HepG2 (cell line): ENCODE measurements around the gene TTC31. TPM values are rescaled to one million over a fixed set of nuclear protein-coding genes. Genes with fewer than 3 reads are reported as not detected.
A peak's percentile ranks its signal among the peaks of the same experiment; 100 is the strongest.

ENCODE experiments used
- DMAP1 ChIP-seq: IDR thresholded peaks from 2 replicates; pipeline ENCODE4 v1.6.1; 2016
- HDAC1 ChIP-seq: sonication (generic); formaldehyde crosslinking; IDR thresholded peaks from 2 replicates; pipeline ENCODE4 v1.5.1; 2020; ENCODE audit warnings: mild to moderate bottlenecking, missing genetic modification reagents
- HMG20B ChIP-seq: conservative IDR thresholded peaks from 2 replicates; pipeline ENCODE4 v1.6.1; 2016; ENCODE audit warnings: missing genetic modification reagents, missing compliant biosample characterization
- KLF6 ChIP-seq: IDR thresholded peaks from 2 replicates; pipeline ENCODE4 v1.8.0; 2016; ENCODE audit warnings: missing biosample characterization, missing genetic modification reagents
- NPAS2 ChIP-seq: sonication (generic); formaldehyde crosslinking; IDR thresholded peaks from 2 replicates; pipeline ENCODE4 v1.8.0; 2022; ENCODE audit warnings: mild to moderate bottlenecking, missing genetic modification reagents, borderline replicate concordance
- POLR2G ChIP-seq: fragments of 200-400 bp; formaldehyde crosslinking; IDR thresholded peaks from 2 replicates; pipeline ENCODE4 v1.6.1; 2018; ENCODE audit warnings: mild to moderate bottlenecking, low read depth, low read length, moderate library complexity
- SALL1 ChIP-seq: sonication (generic); formaldehyde crosslinking; IDR thresholded peaks from 2 replicates; pipeline ENCODE4 v1.8.0; 2022; ENCODE audit warnings: mild to moderate bottlenecking, missing genetic modification reagents
- ZC3H4 ChIP-seq: sonication (generic); formaldehyde crosslinking; IDR thresholded peaks from 2 replicates; pipeline ENCODE4 v1.4.0; 2020; ENCODE audit warnings: missing genetic modification reagents, borderline replicate concordance
- ZNF563 ChIP-seq: sonication (generic); formaldehyde crosslinking; IDR thresholded peaks from 2 replicates; pipeline ENCODE4 v1.8.0; 2022; ENCODE audit warnings: mild to moderate bottlenecking, moderate library complexity, missing genetic modification reagents
- ZNF567 ChIP-seq: sonication (generic); formaldehyde crosslinking; IDR thresholded peaks from 2 replicates; pipeline ENCODE4 v1.8.1; 2023; ENCODE audit warnings: mild to moderate bottlenecking, missing genetic modification reagents, borderline replicate concordance
- polyA plus RNA-seq, 8 experiments: library from polyadenylated mRNA; depleted of rRNA in 3 of 8; stranded (reverse) in 7 of 8; unstranded in 1 of 8; fragments of >200 nt; fragmentation: Illumina TruSeq in 4 of 8; extraction: Trizol in 4 of 8; gene quantifications; 2 replicates each; pipeline versions ENCODE4 v1.2.1 to v1.2.3, GENCODE V29; 2011 to 2016; ENCODE audit warnings: low read depth in 4 of 8, missing spikeins in 1 of 8, mixed read lengths in 1 of 8; ENCODE audit not compliant: insufficient read depth in 1 of 8
- total RNA-seq, 5 experiments: library from RNA; depleted of rRNA; stranded (reverse); fragments of >200 nt; fragmentation: Illumina TruSeq; extraction: Trizol; gene quantifications; 2 replicates each; pipeline ENCODE4 v1.2.3, GENCODE V29; 2016; ENCODE audit warnings: low read depth in 1 of 5
- TF ChIP-seq, protein P1 (sequence below): IDR thresholded peaks from 2 replicates; pipeline ENCODE4 v1.4.0; 2020; ENCODE audit warnings: mild to moderate bottlenecking, missing genetic modification reagents
- TF ChIP-seq, protein P2 (sequence below): IDR thresholded peaks from 2 replicates; pipeline ENCODE4 v1.6.1; 2016; ENCODE audit warnings: low read depth, borderline replicate concordance
- TF ChIP-seq, protein P3 (sequence below): sonication (generic); formaldehyde crosslinking; IDR thresholded peaks from 2 replicates; pipeline ENCODE4 v1.4.0; 2020; ENCODE audit warnings: missing genetic modification reagents
- TF ChIP-seq, protein P4 (sequence below): sonication (generic); formaldehyde crosslinking; IDR thresholded peaks from 2 replicates; pipeline ENCODE4 v1.4.0; 2020; ENCODE audit warnings: mild to moderate bottlenecking, low read depth, missing genetic modification reagents
- TF ChIP-seq, protein P5 (sequence below): sonication (generic); formaldehyde crosslinking; IDR thresholded peaks from 2 replicates; pipeline ENCODE4 v1.4.0; 2020; ENCODE audit warnings: mild to moderate bottlenecking, missing genetic modification reagents
- TF ChIP-seq, protein P6 (sequence below): sonication (generic); formaldehyde crosslinking; IDR thresholded peaks from 2 replicates; pipeline ENCODE4 v1.5.1; 2020; ENCODE audit warnings: missing genetic modification reagents, mild to moderate bottlenecking, borderline replicate concordance

Gene TTC31
- total and polyA plus RNA-seq, 2 of the 13 experiments (the other 11 are each of a cell fraction or from before 2014, with no cell fraction given), result 28.3 to 39.5 TPM

DNA sequence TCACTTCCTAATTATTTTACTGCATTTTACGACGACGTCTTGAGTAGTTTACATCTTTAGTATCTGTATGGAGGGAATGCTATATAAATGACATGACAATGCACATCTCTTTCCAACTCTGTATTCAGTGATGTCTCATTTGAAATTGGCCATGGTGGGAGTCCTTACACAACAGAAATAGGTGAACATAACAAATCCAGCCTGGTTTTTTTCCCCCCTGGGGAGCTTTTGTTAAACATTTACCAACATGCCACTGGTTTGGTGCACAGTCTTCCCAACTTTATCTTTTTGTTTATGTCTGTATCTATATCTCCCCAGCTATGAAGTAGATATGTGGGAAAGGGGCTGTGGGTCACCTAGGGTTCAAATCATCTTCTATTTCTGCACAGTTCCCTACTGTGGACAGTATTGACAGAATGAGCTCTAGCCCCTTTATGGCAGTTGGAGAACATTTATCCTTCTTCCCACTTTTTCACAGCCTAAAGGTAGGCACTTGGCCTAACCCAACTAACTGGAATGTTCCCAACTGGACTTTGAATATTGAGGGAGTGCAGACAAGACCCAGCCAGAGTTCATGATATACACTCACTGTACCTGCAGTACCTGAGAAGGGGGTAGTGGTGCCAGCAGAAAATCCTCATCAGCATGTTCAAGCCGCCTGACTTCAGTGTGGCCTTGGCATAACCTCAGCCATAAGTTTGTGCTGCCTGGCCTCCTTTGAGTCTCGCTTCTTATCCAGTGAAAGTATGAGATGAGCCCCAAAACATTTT lies 35.5 kb upstream of the TTC31 start (continued):
- TF ChIP-seq, protein P1, sequence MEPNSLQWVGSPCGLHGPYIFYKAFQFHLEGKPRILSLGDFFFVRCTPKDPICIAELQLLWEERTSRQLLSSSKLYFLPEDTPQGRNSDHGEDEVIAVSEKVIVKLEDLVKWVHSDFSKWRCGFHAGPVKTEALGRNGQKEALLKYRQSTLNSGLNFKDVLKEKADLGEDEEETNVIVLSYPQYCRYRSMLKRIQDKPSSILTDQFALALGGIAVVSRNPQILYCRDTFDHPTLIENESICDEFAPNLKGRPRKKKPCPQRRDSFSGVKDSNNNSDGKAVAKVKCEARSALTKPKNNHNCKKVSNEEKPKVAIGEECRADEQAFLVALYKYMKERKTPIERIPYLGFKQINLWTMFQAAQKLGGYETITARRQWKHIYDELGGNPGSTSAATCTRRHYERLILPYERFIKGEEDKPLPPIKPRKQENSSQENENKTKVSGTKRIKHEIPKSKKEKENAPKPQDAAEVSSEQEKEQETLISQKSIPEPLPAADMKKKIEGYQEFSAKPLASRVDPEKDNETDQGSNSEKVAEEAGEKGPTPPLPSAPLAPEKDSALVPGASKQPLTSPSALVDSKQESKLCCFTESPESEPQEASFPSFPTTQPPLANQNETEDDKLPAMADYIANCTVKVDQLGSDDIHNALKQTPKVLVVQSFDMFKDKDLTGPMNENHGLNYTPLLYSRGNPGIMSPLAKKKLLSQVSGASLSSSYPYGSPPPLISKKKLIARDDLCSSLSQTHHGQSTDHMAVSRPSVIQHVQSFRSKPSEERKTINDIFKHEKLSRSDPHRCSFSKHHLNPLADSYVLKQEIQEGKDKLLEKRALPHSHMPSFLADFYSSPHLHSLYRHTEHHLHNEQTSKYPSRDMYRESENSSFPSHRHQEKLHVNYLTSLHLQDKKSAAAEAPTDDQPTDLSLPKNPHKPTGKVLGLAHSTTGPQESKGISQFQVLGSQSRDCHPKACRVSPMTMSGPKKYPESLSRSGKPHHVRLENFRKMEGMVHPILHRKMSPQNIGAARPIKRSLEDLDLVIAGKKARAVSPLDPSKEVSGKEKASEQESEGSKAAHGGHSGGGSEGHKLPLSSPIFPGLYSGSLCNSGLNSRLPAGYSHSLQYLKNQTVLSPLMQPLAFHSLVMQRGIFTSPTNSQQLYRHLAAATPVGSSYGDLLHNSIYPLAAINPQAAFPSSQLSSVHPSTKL (CRISPR knock-in tag), result peak; percentile 69; the same call in 1 of the 2 replicates
- TF ChIP-seq, protein P2, sequence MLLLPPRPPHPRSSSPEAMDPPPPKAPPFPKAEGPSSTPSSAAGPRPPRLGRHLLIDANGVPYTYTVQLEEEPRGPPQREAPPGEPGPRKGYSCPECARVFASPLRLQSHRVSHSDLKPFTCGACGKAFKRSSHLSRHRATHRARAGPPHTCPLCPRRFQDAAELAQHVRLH (CRISPR knock-in tag), result peak; percentile 76; the same call in 1 of the 2 replicates
- no peak for TF ChIP-seq ZNF567 (CRISPR knock-in tag)
- no peak for TF ChIP-seq DMAP1 (CRISPR knock-in tag)
- TF ChIP-seq HMG20B, result no peak
- TF ChIP-seq, protein P3, sequence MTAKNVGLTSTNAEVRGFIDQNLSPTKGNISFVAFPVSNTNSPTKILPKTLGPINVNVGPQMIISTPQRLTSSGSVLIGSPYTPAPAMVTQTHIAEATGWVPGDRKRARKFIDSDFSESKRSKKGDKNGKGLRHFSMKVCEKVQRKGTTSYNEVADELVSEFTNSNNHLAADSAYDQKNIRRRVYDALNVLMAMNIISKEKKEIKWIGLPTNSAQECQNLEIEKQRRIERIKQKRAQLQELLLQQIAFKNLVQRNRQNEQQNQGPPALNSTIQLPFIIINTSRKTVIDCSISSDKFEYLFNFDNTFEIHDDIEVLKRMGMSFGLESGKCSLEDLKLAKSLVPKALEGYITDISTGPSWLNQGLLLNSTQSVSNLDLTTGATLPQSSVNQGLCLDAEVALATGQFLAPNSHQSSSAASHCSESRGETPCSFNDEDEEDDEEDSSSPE (CRISPR knock-in tag), result 0 out of 2 replicates have a peak, but pooled peaks have one; percentile 37
- no peak for TF ChIP-seq ZC3H4 (CRISPR knock-in tag)
- TF ChIP-seq, protein P4, sequence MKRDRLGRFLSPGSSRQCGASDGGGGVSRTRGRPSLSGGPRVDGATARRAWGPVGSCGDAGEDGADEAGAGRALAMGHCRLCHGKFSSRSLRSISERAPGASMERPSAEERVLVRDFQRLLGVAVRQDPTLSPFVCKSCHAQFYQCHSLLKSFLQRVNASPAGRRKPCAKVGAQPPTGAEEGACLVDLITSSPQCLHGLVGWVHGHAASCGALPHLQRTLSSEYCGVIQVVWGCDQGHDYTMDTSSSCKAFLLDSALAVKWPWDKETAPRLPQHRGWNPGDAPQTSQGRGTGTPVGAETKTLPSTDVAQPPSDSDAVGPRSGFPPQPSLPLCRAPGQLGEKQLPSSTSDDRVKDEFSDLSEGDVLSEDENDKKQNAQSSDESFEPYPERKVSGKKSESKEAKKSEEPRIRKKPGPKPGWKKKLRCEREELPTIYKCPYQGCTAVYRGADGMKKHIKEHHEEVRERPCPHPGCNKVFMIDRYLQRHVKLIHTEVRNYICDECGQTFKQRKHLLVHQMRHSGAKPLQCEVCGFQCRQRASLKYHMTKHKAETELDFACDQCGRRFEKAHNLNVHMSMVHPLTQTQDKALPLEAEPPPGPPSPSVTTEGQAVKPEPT (CRISPR knock-in tag), result no peak
- TF ChIP-seq HDAC1 (CRISPR knock-in tag), result peak; percentile 22; the same call in 1 of the 2 replicates
- TF ChIP-seq ZNF563 (CRISPR knock-in tag), result no peak
- TF ChIP-seq, protein P5, sequence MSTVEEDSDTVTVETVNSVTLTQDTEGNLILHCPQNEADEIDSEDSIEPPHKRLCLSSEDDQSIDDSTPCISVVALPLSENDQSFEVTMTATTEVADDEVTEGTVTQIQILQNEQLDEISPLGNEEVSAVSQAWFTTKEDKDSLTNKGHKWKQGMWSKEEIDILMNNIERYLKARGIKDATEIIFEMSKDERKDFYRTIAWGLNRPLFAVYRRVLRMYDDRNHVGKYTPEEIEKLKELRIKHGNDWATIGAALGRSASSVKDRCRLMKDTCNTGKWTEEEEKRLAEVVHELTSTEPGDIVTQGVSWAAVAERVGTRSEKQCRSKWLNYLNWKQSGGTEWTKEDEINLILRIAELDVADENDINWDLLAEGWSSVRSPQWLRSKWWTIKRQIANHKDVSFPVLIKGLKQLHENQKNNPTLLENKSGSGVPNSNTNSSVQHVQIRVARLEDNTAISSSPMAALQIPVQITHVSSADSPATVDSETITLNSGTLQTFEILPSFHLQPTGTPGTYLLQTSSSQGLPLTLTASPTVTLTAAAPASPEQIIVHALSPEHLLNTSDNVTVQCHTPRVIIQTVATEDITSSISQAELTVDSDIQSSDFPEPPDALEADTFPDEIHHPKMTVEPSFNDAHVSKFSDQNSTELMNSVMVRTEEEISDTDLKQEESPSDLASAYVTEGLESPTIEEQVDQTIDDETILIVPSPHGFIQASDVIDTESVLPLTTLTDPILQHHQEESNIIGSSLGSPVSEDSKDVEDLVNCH (CRISPR knock-in tag), result no peak
- no peak for TF ChIP-seq NPAS2
- TF ChIP-seq POLR2G, result 0 out of 2 replicates have a peak, but pooled peaks have one; percentile 29
- TF ChIP-seq SALL1 (CRISPR knock-in tag), result peak; percentile 60; the same call in 1 of the 2 replicates
- peak; percentile 73; the same call in 1 of the 2 replicates for TF ChIP-seq KLF6
- TF ChIP-seq, protein P6, sequence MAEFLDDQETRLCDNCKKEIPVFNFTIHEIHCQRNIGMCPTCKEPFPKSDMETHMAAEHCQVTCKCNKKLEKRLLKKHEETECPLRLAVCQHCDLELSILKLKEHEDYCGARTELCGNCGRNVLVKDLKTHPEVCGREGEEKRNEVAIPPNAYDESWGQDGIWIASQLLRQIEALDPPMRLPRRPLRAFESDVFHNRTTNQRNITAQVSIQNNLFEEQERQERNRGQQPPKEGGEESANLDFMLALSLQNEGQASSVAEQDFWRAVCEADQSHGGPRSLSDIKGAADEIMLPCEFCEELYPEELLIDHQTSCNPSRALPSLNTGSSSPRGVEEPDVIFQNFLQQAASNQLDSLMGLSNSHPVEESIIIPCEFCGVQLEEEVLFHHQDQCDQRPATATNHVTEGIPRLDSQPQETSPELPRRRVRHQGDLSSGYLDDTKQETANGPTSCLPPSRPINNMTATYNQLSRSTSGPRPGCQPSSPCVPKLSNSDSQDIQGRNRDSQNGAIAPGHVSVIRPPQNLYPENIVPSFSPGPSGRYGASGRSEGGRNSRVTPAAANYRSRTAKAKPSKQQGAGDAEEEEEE (CRISPR knock-in tag), result peak; percentile 60; the same call in 1 of the 2 replicates
